GM12892 (cell line): ENCODE data around the gene POLR3A.
"Not testable (repeated sequence)": the region's sequence is repeated elsewhere in the genome, so short reads cannot be mapped to it uniquely, and the experiment has no call there.

Experiments used
- POLR2A ChIP-seq: IDR thresholded peaks from 2 replicates; pipeline ENCODE4 v1.6.1; 2011; ENCODE audit warnings: low read depth, low read length, control low read depth
- POLR2AphosphoS5 ChIP-seq: IDR thresholded peaks from 2 replicates; pipeline ENCODE4 v1.6.1; 2011; ENCODE audit warnings: low read depth, low read length, control low read depth
- TAF1 ChIP-seq: IDR thresholded peaks from 2 replicates; pipeline ENCODE4 v1.6.1; 2011; ENCODE audit warnings: low read depth, mild to moderate bottlenecking, control low read depth, low read length, borderline replicate concordance

GRCh38 chr10:78070064-78070463 is 40.7 kb upstream of the POLR3A start:
- TF ChIP-seq POLR2A, POLR2AphosphoS5, TAF1: not testable (repeated sequence)
